Hepatocyte (in vitro differentiated cells): ENCODE data around the gene ALPK3.

Experiments
- EZH2 ChIP-seq: fragments of 200-600 bp; sonication (generic); IDR thresholded peaks from 2 replicates; pipeline ENCODE4 v1.6.1; 2016; ENCODE audit warnings: antibody characterized with exemption, mild to moderate bottlenecking, borderline replicate concordance
- EZH2phosphoT487 ChIP-seq: fragments of 200-600 bp; sonication (generic); IDR thresholded peaks from one replicate; pipeline ENCODE4 v1.6.1; 2018; ENCODE audit warnings: antibody characterized with exemption, mild to moderate bottlenecking, low read depth, moderate library complexity; ENCODE audit not compliant: unreplicated experiment, severe bottlenecking
- TF ChIP-seq, protein P1 (sequence below): fragments of 200-600 bp; sonication (generic); IDR thresholded peaks from 2 replicates; pipeline ENCODE4 v1.5.1; 2016; ENCODE audit warnings: antibody characterized with exemption, mild to moderate bottlenecking; ENCODE audit not compliant: poor library complexity

DNA sequence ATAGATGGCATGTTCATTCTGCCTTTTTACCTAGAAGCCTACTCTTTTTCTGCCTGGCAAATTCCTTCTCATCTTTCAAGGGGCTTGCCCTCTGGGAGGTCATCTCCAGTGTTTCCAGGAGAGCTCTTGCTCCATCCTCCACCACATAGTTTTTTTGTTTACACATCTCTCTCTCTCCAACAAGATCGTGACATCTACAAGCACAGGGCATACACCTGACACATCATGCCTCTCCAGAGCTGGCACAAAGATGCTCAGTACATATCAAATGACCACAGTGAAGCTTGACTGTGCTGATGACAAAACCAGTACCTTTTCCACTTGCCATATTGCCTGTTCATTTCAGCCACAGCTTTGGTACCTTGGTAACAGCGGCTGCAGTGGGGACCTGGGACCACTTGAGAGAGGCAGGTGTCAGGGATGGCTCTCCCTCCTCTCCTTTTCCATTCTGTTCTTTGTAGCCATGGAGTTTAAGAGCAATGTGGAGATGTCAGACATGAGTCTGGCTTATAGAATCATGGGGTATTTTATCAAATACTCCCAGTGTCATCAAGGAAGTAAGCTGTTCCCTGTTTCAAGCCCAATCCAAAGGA, 15.4 kb downstream of the ALPK3 start:
- TF ChIP-seq, protein P1, sequence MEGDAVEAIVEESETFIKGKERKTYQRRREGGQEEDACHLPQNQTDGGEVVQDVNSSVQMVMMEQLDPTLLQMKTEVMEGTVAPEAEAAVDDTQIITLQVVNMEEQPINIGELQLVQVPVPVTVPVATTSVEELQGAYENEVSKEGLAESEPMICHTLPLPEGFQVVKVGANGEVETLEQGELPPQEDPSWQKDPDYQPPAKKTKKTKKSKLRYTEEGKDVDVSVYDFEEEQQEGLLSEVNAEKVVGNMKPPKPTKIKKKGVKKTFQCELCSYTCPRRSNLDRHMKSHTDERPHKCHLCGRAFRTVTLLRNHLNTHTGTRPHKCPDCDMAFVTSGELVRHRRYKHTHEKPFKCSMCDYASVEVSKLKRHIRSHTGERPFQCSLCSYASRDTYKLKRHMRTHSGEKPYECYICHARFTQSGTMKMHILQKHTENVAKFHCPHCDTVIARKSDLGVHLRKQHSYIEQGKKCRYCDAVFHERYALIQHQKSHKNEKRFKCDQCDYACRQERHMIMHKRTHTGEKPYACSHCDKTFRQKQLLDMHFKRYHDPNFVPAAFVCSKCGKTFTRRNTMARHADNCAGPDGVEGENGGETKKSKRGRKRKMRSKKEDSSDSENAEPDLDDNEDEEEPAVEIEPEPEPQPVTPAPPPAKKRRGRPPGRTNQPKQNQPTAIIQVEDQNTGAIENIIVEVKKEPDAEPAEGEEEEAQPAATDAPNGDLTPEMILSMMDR: no peak
- TF ChIP-seq EZH2: no peak
- TF ChIP-seq EZH2phosphoT487: no peak
